Stomach smooth muscle (tissue), 2 donors: ENCODE results near the gene ABLIM2.

Source experiments
- H3K27ac ChIP-seq: one replicate; pipeline ENCODE4 v1.7.0; 2013; ENCODE audit warnings: mild to moderate bottlenecking, low read length, inconsistent platforms
- H3K27me3 ChIP-seq, 2 donors: one replicate each; pipeline ENCODE4 v1.7.0; 2013; ENCODE audit warnings: low read length in 2 of 2; ENCODE audit not compliant: insufficient read depth in 2 of 2, control insufficient read depth in 1 of 2
- H3K36me3 ChIP-seq, 2 donors: one replicate each; pipeline ENCODE4 v1.7.0; 2013; ENCODE audit warnings: low read length in 2 of 2; ENCODE audit not compliant: control insufficient read depth in 2 of 2, insufficient read depth in 2 of 2
- H3K4me1 ChIP-seq: one replicate; pipeline ENCODE4 v1.7.0; 2013; ENCODE audit warnings: low read length; ENCODE audit not compliant: control insufficient read depth, insufficient read depth
- H3K4me3 ChIP-seq, 2 donors: one replicate each; pipeline ENCODE4 v1.7.0; 2013; ENCODE audit warnings: low read length in 2 of 2
- H3K9ac ChIP-seq, 2 donors: one replicate each; pipeline ENCODE4 v1.7.0; 2013; ENCODE audit warnings: low read length in 2 of 2, mild to moderate bottlenecking in 1 of 2
- H3K9me3 ChIP-seq, 2 donors: one replicate each; pipeline ENCODE4 v1.7.0; 2013; ENCODE audit warnings: low read length in 2 of 2; ENCODE audit not compliant: control insufficient read depth in 2 of 2
- donor health status: healthy.
- donor health status: Pancreatic carcinoma.

The ABLIM2 gene

GRCh38 chr4:8016527-8016926 lies 142.1 kb downstream of the ABLIM2 start:
- Histone ChIP-seq H3K9ac (no peak overlapping the region), H3K9me3 (no peaks in the 10 kb centered on the region), H3K4me3 (no peak overlapping the region), H3K4me1 (peaks cover 3% of the 10 kb centered on the region), H3K27me3 (no peaks in the 10 kb centered on the region), H3K27ac (no peak overlapping the region), H3K36me3 (no peaks in the 10 kb centered on the region)

GRCh38 chr4:8015512-8015911 lies 143.1 kb downstream of the ABLIM2 start:
- H3K27ac ChIP-seq = no peak overlapping the region
- peak overlapping the region in 1 of 2 donors; percentile 29 for H3K4me3 ChIP-seq

GRCh38 chr4:8013976-8014726 lies 144.5 kb downstream of the ABLIM2 start:
- Histone ChIP-seq H3K27ac (no peak overlapping the region), H3K9me3 (no peaks in the 10 kb centered on the region), H3K4me3 (no peak overlapping the region), H3K27me3 (no peaks in the 10 kb centered on the region), H3K4me1 (peaks cover 12% of the 10 kb centered on the region), H3K9ac (no peak overlapping the region), H3K36me3 (no peaks in the 10 kb centered on the region)

More at GRCh38 chr4:8015512-8015911, 143.1 kb downstream of the ABLIM2 start:
- Histone ChIP-seq H3K9ac (no peak overlapping the region), H3K9me3 (no peaks in the 10 kb centered on the region), H3K27me3 (no peaks in the 10 kb centered on the region), H3K36me3 (no peaks in the 10 kb centered on the region), H3K4me1 (peaks cover 7% of the 10 kb centered on the region)

- Histone ChIP-seq H3K36me3 (no peaks in the 10 kb centered on the region), H3K9ac (no peak overlapping the region), H3K27ac (no peak overlapping the region), H3K27me3 (no peaks in the 10 kb centered on the region), H3K4me1 (peaks cover 12% of the 10 kb centered on the region), H3K4me3 (no peak overlapping the region), H3K9me3 (no peaks in the 10 kb centered on the region)
Observed at GRCh38 chr4:8012517-8012916, 146.1 kb downstream of the ABLIM2 start.

GRCh38 chr4:8010618-8011017 lies 148.0 kb downstream of the ABLIM2 start:
- no peaks in the 10 kb centered on the region for H3K27me3 ChIP-seq
- H3K9me3 ChIP-seq = no peaks in the 10 kb centered on the region
- no peak overlapping the region for H3K4me3 ChIP-seq
- peaks cover 0 to 2% of the 10 kb centered on the region in 2 donors for H3K36me3 ChIP-seq
- H3K9ac ChIP-seq = peak overlapping the region in 1 of 2 donors; percentile 13
- H3K27ac ChIP-seq = no peak overlapping the region
- peaks cover 12% of the 10 kb centered on the region for H3K4me1 ChIP-seq

- H3K36me3 ChIP-seq = peaks cover 0 to 2% of the 10 kb centered on the region in 2 donors
- no peaks in the 10 kb centered on the region for H3K27me3 ChIP-seq
- H3K9ac ChIP-seq = no peak overlapping the region
- no peak overlapping the region for H3K27ac ChIP-seq
- no peak overlapping the region for H3K4me3 ChIP-seq
- H3K9me3 ChIP-seq = no peaks in the 10 kb centered on the region
- H3K4me1 ChIP-seq = peaks cover 9% of the 10 kb centered on the region
Observed at GRCh38 chr4:8009710-8010511, 148.7 kb downstream of the ABLIM2 start.

- Histone ChIP-seq H3K27me3 (no peaks in the 10 kb centered on the region), H3K27ac (no peak overlapping the region), H3K9me3 (no peaks in the 10 kb centered on the region), H3K4me3 (no peak overlapping the region), H3K4me1 (peaks cover 9% of the 10 kb centered on the region), H3K36me3 (peaks cover 0 to 4% of the 10 kb centered on the region in 2 donors), H3K9ac (no peak overlapping the region)
Observed at GRCh38 chr4:8009097-8009496, 149.5 kb downstream of the ABLIM2 start.

GRCh38 chr4:8008391-8008790 lies 150.2 kb downstream of the ABLIM2 start:
- Histone ChIP-seq H3K36me3 (peaks cover 0 to 4% of the 10 kb centered on the region in 2 donors), H3K4me3 (no peak overlapping the region), H3K9me3 (no peaks in the 10 kb centered on the region), H3K4me1 (peaks cover 9% of the 10 kb centered on the region), H3K27ac (no peak overlapping the region), H3K27me3 (no peaks in the 10 kb centered on the region), H3K9ac (no peak overlapping the region)

GRCh38 chr4:8007581-8007980 lies 151.0 kb downstream of the ABLIM2 start:
- Histone ChIP-seq H3K4me1 (peaks cover 9% of the 10 kb centered on the region), H3K36me3 (peaks cover 0 to 4% of the 10 kb centered on the region in 2 donors), H3K4me3 (no peak overlapping the region), H3K27ac (no peak overlapping the region), H3K27me3 (no peaks in the 10 kb centered on the region), H3K9me3 (no peaks in the 10 kb centered on the region), H3K9ac (no peak overlapping the region)

GRCh38 chr4:8006471-8006870 lies 152.1 kb downstream of the ABLIM2 start:
- H3K9ac ChIP-seq = no peak overlapping the region
- H3K4me1 ChIP-seq = peaks cover 9% of the 10 kb centered on the region
- H3K36me3 ChIP-seq = peaks cover 0 to 4% of the 10 kb centered on the region in 2 donors
- H3K27me3 ChIP-seq = no peaks in the 10 kb centered on the region
- no peak overlapping the region for H3K27ac ChIP-seq
- no peaks in the 10 kb centered on the region for H3K9me3 ChIP-seq
- no peak overlapping the region for H3K4me3 ChIP-seq

- Histone ChIP-seq H3K4me1 (peaks cover 8% of the 10 kb centered on the region), H3K36me3 (peaks cover 0 to 4% of the 10 kb centered on the region in 2 donors), H3K9ac (no peak overlapping the region), H3K27me3 (no peaks in the 10 kb centered on the region), H3K9me3 (no peaks in the 10 kb centered on the region), H3K27ac (no peak overlapping the region), H3K4me3 (no peak overlapping the region)
Observed at GRCh38 chr4:8005814-8006215, 152.8 kb downstream of the ABLIM2 start.
